Measurements from ENCODE around the gene TLK2.
"Not testable (repeated sequence)": the region's sequence is repeated elsewhere in the genome, so short reads cannot be mapped to it uniquely, and the experiment has no call there.

- TF ChIP-seq, protein P1, sequence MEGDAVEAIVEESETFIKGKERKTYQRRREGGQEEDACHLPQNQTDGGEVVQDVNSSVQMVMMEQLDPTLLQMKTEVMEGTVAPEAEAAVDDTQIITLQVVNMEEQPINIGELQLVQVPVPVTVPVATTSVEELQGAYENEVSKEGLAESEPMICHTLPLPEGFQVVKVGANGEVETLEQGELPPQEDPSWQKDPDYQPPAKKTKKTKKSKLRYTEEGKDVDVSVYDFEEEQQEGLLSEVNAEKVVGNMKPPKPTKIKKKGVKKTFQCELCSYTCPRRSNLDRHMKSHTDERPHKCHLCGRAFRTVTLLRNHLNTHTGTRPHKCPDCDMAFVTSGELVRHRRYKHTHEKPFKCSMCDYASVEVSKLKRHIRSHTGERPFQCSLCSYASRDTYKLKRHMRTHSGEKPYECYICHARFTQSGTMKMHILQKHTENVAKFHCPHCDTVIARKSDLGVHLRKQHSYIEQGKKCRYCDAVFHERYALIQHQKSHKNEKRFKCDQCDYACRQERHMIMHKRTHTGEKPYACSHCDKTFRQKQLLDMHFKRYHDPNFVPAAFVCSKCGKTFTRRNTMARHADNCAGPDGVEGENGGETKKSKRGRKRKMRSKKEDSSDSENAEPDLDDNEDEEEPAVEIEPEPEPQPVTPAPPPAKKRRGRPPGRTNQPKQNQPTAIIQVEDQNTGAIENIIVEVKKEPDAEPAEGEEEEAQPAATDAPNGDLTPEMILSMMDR (IDR thresholded peaks at IDR 0.05; ENCODE audit: extremely low read depth in 1 of 2, insufficient read depth in 1 of 2, low read depth in 1 of 2, low read length in 2 of 2) = not testable (repeated sequence)
- not testable (repeated sequence) for TF ChIP-seq POLR2AphosphoS5 (IDR thresholded peaks at IDR 0.05; ENCODE audit: insufficient read depth, low read depth, low read length); MYC (IDR thresholded peaks at IDR 0.05; ENCODE audit: low read depth, low read length); MAX (IDR thresholded peaks at IDR 0.05; ENCODE audit: insufficient read depth, insufficient read length); POLR2A (IDR thresholded peaks at IDR 0.05; ENCODE audit: low read depth, low read length)
These were observed 21.8 kb downstream of the TLK2 start for GRCh38 chr17:62500463-62500862.

Data from endothelial cell of umbilical vein (primary cell).